Breast epithelium (tissue), 4 donors: Measurements from ENCODE around the gene CLCN2. TPM values are rescaled to one million over a fixed set of nuclear protein-coding genes. Genes with fewer than 3 reads are reported as not detected.
A peak's percentile ranks its signal among the peaks of the same experiment; 100 is the strongest.

Experiments
- DNase-seq, 2 donors: peaks; one replicate each; pipeline ENCODE4 v3.0.0-alpha.2; 2019; ENCODE audit warnings: low spot score in 2 of 2
- H3K27ac ChIP-seq, 2 donors: fragments of 200-600 bp; sonication (generic) in 1 of 2; one replicate each; pipeline ENCODE4 v1.5.1; 2016 to 2019; ENCODE audit warnings: mild to moderate bottlenecking in 1 of 2
- H3K27me3 ChIP-seq, 2 donors: fragments of 200-600 bp; sonication (generic) in 1 of 2; one replicate each; pipeline versions ENCODE4 v1.5.1 to v1.6.0; 2017 to 2019; ENCODE audit warnings: control low read depth in 1 of 2, mild to moderate bottlenecking in 1 of 2
- H3K36me3 ChIP-seq: fragments of 200-600 bp; one replicate; pipeline ENCODE4 v1.5.1; 2019
- H3K4me1 ChIP-seq, 2 donors: fragments of 200-600 bp; sonication (generic); one replicate each; pipeline ENCODE4 v1.5.1; 2016 to 2019; ENCODE audit warnings: control low read depth in 1 of 2
- H3K4me3 ChIP-seq, 3 donors: fragments of 200-600 bp; sonication (generic); 1 replicate in 2 of 3; 2 replicates in 1 of 3; pipeline ENCODE4 v1.5.1; 2016 to 2019; ENCODE audit warnings: mild to moderate bottlenecking in 3 of 3, moderate library complexity in 2 of 3
- H3K9me3 ChIP-seq, 2 donors: fragments of 200-600 bp; sonication (generic) in 1 of 2; one replicate each; pipeline ENCODE4 v1.5.1; 2016 to 2019; ENCODE audit warnings: control low read depth in 1 of 2
- POLR2A ChIP-seq: fragments of 450-650 bp; IDR thresholded peaks from one replicate; pipeline ENCODE4 v1.6.1; 2016; ENCODE audit warnings: antibody characterized with exemption, mild to moderate bottlenecking, moderate library complexity
- POLR2AphosphoS5 ChIP-seq, 3 donors: sonication (generic); formaldehyde crosslinking; IDR thresholded peaks; one replicate each; pipeline ENCODE4 v1.6.1; 2017; ENCODE audit warnings: antibody characterized with exemption in 3 of 3
- intact Hi-C: fragments of 100-400 bp; cut with DNase I; formaldehyde crosslinking; loops from one replicate; pipeline ENCODE4 v1.15.1; 2023; ENCODE audit warnings: low total_unique reads
- total RNA-seq, 3 donors: library from RNA; depleted of rRNA; stranded (reverse); fragments of >200 nt; gene quantifications; one replicate each; pipeline ENCODE4 v1.1.0, GENCODE V29; 2016
- TF ChIP-seq, protein P1 (sequence below), 3 donors: fragments of 450-650 bp; IDR thresholded peaks; one replicate each; pipeline ENCODE4 v1.5.1; 2016 to 2017; ENCODE audit warnings: antibody characterized with exemption in 3 of 3, mild to moderate bottlenecking in 3 of 3, moderate library complexity in 3 of 3

CLCN2 gene
- total RNA-seq, 3 donors from 2014 or later, result 2.1 to 4.2 (median 2.6) TPM

DNA sequence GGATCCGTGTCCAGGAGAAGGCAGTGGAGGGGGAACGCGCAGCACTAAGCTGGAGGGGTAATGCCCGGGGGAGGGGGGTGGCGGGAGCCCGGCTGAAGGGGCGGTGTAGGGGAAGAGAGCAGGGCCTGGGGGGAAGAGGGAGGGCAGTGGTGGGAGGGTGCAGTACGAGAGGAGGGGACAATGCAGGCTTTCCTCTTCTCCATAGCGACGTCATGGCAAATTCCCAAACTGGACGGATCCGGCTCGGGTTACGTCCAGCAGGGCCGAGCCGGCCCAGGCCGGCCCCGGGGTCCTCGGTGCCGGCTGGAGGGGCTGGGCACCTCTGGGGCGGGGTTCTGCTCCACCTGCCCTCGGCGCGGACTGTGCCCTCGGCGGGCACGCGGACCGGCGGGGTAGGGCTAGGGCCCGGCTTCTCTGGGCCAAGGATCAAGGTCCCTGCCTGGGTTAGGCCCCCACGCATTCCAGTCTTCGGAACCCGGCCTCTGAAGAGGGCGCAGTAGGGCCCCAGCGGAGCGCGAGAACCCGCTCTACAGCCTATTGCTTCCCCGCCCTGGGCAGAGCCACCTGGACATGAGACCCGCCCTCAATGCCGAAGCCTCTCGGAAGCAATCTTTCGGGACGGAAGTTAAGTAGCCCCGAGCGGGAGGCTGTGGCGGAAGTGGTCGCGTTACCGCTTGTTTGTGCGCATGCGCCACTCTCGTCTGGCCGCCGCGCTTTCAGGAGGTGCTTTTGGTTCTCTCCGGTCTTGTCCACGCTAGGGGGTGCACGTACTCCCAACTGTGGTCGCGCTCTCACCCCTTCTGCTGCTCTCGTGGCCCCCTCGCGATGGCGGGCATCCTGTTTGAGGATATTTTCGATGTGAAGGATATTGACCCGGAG, 1.5 kb upstream of the CLCN2 start:
- TF ChIP-seq POLR2AphosphoS5 (IDR thresholded peaks at IDR 0.05) (peak; percentile 64 to 80 (median 77)), POLR2A (peak; percentile 53)
- TF ChIP-seq, protein P1, sequence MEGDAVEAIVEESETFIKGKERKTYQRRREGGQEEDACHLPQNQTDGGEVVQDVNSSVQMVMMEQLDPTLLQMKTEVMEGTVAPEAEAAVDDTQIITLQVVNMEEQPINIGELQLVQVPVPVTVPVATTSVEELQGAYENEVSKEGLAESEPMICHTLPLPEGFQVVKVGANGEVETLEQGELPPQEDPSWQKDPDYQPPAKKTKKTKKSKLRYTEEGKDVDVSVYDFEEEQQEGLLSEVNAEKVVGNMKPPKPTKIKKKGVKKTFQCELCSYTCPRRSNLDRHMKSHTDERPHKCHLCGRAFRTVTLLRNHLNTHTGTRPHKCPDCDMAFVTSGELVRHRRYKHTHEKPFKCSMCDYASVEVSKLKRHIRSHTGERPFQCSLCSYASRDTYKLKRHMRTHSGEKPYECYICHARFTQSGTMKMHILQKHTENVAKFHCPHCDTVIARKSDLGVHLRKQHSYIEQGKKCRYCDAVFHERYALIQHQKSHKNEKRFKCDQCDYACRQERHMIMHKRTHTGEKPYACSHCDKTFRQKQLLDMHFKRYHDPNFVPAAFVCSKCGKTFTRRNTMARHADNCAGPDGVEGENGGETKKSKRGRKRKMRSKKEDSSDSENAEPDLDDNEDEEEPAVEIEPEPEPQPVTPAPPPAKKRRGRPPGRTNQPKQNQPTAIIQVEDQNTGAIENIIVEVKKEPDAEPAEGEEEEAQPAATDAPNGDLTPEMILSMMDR (IDR thresholded peaks at IDR 0.05), result peak; percentile 32 to 51 (median 50)
- peak; percentile 94 to 96 for DNase-seq
- Histone ChIP-seq H3K27ac (peak overlapping the region; percentile 99 to 100), H3K27me3 (no peaks in the 10 kb centered on the region), H3K4me1 (peaks cover 0 to 10% of the 10 kb centered on the region in 2 donors), H3K9me3 (no peaks in the 10 kb centered on the region), H3K4me3 (peak overlapping the region; percentile 70 to 98 (median 88)), H3K36me3 (no peaks in the 10 kb centered on the region)
- intact Hi-C loops, result no loop called here

DNA sequence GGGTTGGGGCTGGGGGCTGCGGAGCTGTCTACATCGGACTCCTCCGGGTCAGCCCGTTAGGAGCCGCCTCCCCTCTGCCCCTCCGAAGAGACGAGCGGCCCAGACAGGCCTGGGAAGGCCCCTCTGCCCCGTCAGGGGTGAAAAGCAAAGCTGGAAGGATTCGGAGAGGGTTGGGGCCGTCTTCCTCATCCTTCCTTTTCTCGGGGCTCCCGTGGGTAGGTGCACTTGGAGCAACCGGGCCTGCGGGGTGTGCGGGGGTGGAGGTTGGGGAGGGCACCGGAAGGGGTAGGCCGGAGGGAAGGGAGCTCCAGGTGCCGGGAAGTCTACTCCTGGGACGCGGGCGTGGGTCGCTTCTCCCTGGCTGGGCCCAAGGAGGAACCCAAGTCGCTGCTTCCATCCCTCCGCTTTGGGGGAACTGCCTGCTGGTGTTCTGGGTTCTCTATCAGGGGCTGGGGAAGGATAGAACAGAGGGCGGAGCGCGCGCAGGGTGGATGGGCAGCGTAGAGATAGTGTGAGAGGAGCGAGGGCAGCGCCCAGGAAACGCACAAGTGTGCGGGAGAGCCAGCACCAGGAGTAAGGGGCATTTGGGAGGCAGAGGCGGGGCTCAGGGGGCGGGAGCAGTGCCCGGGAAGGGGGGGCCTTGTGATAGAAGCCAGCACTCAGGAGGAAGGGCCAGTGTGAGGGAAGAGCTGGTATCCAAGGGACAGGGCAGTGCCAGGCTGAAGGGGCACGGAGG, 695 bp upstream of the CLCN2 start:
- intact Hi-C loops, result loop anchor here (1.0 kb wide), 1 partner anchor 24 kb away; no protein-coding TSS in a partner anchor
- Histone ChIP-seq H3K4me3 (peak overlapping the region; percentile 70 to 98 (median 88)), H3K27ac (peak overlapping the region; percentile 99 to 100), H3K36me3 (no peaks in the 10 kb centered on the region), H3K27me3 (no peaks in the 10 kb centered on the region), H3K4me1 (peaks cover 0 to 10% of the 10 kb centered on the region in 2 donors), H3K9me3 (no peaks in the 10 kb centered on the region)
- TF ChIP-seq, protein P1 (IDR thresholded peaks at IDR 0.05), result no peak
- peak; percentile 5 for TF ChIP-seq POLR2A
- DNase-seq, result peak in 1 of 2 donors; percentile 67

DNA sequence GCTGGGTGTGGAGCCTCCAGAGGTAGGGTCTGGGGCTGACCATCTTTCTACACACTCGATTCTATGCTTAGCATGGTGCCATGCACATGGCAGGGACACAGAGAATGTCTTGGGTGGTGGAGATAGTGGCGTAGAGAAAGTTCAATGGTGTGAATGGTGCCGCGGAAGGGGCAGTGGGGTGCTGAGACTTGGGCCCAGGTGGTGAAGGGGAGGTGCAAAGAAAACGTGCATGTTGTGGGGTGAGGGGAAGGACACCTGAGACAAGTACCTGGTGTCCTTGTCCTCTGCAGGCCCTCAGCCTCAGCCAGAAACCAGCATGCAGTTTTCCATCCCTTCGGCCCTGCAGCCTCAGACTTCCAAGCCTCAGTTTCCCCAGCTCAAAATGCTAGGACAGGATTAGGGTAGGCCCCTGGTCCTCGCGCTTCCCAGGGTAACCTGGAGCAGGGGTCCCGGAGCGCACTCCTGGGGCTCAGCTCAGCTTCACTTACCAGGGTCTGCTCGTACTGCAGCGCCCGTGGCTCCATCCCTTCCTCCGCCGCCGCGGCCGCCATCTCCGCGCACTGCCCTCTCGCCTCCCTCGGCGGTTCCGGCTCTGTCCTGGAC, 375 bp downstream of the CLCN2 start:
- peak overlapping the region; percentile 70 to 98 (median 88) for H3K4me3 ChIP-seq
- H3K4me1 ChIP-seq, result peaks cover 0 to 10% of the 10 kb centered on the region in 2 donors
- TF ChIP-seq POLR2A, result no peak
- TF ChIP-seq, protein P1 (IDR thresholded peaks at IDR 0.05), result no peak
- TF ChIP-seq POLR2AphosphoS5 (IDR thresholded peaks at IDR 0.05), result no peak
- H3K27ac ChIP-seq, result peak overlapping the region; percentile 99 to 100
- intact Hi-C loops, result loop anchor here (1.0 kb wide), 1 partner anchor 23 kb away; no protein-coding TSS in a partner anchor
- DNase-seq, result no peak
- H3K27me3 ChIP-seq, result no peaks in the 10 kb centered on the region
- H3K36me3 ChIP-seq, result no peaks in the 10 kb centered on the region
- H3K9me3 ChIP-seq, result no peaks in the 10 kb centered on the region

DNA sequence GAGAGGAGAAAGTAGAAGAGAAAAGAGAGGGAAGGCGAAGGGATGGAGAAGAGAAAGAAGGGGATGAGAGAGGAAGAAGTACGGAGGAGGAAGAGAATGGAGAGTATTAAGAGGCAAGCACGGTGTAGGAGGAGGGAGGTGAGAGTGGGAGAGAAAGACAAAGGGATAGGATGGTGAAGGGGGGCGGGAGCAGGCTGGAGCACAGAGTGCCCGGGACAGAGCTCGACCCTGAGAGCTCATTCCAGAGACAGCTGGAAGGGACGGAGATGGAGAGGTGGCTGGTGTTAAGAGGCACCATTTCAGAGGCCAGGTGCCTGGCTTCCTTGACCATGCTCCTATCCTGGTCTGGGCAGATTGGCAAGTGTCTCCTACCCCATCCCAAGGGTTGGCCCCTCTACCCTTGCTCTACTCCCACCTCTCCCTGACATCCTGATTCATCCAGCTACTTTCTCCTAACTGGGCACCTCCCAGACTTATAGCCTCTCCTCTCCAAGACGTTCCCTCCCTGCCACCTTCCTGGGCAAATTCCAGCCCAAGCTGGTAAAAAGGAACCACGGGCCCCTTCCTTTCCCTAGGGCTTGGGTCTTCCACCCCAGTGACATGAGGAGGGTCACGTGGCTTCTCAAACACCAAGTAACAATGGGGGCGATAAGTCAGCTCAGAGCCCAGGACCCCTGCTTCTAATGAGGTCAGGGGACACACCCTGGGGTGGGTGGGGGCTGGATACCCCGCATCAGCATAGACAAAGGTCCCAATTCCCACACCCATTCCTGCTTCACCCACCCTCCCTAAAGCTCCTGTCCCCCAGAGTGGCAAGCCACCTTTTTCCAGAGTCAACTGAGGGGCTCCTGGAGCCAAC, 1.1 kb downstream of the CLCN2 start:
- H3K27ac ChIP-seq, result no peak overlapping the region
- no peaks in the 10 kb centered on the region for H3K27me3 ChIP-seq
- no peak for DNase-seq
- TF ChIP-seq POLR2AphosphoS5 (IDR thresholded peaks at IDR 0.05) (no peak), POLR2A (no peak)
- TF ChIP-seq, protein P1 (IDR thresholded peaks at IDR 0.05), result no peak
- H3K4me1 ChIP-seq, result peaks cover 0 to 10% of the 10 kb centered on the region in 2 donors
- intact Hi-C loops, result no loop called here
- H3K36me3 ChIP-seq, result no peaks in the 10 kb centered on the region
- peak overlapping the region in 2 of 3 donors; percentile 88 to 98 for H3K4me3 ChIP-seq
- H3K9me3 ChIP-seq, result no peaks in the 10 kb centered on the region
